Posterior cingulate gyrus (tissue), 11 donors: ENCODE measurements around the gene AREL1.
A peak's percentile ranks its signal among the peaks of the same experiment; 100 is the strongest.

Experiments used
- DNase-seq, 10 donors: peaks; one replicate each; pipeline versions ENCODE4 v3.0.0 to v3.0.0-alpha.2; 2020 to 2021; ENCODE audit warnings: mixed read lengths in 3 of 10
- intact Hi-C: fragments of 100-400 bp; cut with DNase I; formaldehyde crosslinking; loops from one replicate; pipeline ENCODE4 v1.15.1; 2023

Gene AREL1

DNA sequence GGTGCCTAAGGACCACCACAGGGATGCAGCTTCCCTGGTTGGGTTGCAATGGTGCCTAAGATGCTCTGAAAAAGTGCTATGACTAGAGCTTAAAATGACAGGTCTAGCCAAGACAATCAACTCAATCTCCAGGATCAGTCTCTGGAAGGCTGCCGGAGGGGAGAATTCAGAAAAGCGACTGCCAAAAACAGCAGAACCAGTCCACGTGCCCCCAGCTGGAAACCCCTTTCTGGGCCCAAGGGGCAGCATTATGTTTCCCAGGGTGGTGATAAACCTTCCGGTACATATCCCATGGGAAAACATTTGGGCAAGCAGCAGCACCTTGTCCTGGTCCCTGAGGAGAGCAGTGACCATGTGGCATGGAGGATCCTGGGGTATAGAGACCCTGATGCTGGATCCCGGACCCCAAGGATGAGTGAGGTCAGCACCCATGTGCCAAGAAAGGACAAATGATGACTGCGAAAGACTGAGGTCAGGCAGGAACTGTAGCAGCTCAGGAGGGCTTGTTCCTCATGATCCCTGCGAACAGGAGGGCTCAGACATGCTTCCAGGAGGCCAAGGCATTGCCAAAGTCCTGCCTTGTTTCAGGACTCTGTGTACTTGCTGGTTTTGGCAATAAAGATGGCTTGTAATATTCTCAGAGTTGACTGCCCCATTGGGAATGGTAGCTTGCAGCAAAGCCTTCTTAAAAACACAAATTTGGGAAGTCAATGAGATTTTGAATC is 51.0 kb downstream of the AREL1 start:
- intact Hi-C loops: no loop called here
- DNase-seq: no peak

DNA sequence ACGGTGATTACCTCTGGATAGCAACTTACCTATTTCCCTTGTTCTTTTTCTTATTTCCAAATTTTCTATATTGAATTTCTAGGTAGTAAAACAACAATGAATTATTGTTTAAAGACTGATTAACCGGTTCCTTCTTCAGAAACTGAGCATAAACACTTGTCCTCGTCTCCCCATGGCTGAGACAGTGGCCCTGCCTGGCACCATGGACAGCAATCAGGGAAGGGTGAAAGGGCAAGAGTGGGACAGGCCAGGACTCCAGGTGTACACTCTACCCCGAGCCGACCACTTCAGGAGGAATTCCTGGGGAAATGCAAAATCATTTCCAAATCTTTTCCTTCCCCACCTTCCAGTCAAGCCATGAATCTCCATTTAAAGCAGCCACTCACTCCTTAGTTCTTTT is 52.0 kb downstream of the AREL1 start:
- intact Hi-C loops: no loop called here
- DNase-seq: no peak

- no peak for DNase-seq
- intact Hi-C loops: no loop called here
Observed at GRCh38 chr14:74660167-74660566, 52.7 kb downstream of the AREL1 start.

DNA sequence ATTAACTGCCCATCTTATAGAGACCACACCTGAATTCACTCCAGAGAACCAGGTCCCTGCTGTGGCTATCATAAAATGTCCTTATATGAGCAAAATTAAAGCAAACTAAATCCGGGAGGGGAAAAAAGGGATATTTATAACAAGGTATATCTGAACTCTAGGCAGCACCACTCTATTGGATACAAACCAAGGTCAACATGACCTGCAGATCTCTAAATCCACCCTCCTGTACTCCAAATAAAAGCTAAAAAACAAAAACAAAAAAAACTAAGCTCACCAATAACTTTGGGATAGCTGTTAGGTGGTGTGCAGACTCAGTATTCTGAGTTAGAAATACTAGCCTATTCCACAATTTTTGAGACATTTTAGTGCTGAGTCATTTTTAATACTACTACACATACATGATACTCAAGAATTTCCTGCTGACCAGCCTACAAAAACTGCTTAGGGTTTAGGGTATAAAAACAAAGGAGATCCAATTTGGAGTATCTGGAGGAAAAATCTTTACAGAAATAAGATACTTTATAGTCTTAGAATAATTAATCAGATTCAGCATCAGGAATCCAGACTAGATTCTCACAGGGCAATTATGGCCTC is 54.2 kb downstream of the AREL1 start:
- intact Hi-C loops: no loop called here

DNA sequence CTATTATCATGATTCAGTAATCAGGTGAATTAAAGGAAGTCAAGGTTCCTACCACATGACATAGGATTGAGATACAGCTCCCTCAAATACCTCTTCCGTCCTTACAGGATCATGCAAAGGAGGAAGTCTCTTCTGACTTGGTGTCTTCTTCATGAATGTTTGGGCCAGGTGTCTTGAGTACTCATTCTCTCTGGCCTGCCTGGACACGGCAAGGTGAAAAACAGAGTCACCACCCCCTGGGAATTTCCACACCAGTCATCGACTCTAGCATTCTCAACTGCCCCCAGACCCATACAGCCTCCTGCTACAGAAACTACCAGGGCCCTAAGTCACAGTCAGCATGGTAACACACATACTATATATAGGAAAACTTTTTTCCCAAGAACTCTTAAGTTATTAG is 55.9 kb downstream of the AREL1 start:
- DNase-seq: no peak
- intact Hi-C loops: no loop called here

More for the DNA sequence above, 54.2 kb downstream of the AREL1 start:
- DNase-seq: no peak

DNA sequence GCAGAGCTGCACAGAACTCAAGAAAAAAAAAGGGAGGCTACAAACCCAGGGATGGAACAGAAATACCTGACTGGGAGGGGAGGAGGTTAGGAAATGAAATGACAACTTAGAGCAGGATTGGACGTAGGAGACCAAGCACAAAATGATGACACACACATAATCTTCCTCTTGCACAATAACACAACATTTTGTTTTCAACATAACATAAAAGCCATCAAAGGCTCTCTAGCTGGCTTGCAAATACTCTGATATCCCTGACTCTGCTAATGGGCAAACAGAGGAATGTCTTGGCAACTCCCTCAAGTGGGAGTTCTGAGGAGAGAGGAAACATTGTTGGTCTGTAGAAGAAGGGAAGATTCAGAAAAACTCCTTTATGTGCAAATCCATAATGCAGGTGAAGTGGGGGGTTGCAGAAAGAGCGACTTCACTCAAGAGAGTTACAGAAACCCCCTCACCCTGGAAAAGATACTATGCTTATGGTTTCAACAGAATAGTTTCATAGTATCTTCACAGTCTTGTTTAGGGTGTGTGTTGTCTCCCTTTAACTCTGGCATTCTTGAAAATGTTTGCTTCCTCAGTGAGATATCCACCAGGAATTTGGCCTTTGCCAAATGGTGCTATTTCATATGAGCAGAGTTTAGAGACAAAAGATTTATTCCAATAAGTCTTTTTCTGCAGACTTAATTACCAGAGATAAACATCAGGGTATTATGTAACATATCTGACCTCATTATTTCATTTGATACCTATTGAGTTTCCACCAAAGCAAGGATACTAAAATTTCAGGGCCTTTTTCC is 57.1 kb downstream of the AREL1 start:
- intact Hi-C loops: no loop called here
- DNase-seq: no peak

DNA sequence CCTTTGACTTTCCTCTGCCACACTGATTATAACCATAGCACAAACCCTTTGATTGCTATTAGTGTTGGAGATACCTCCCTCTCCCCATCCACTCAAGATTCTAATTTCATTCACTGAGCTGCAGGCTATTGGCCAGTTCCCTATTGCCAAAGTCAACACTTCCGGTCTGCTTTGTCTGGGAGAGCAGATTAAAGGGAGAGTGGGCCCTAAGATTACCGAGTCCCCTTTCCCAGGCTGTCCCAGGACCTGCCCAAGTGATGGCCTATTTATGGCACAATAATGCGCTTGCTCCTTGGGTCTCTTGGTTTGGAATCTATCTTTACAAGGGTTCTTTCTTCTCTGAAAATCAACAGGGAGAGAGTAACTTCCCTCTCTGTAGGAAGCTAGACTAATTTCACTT is 57.9 kb downstream of the AREL1 start:
- DNase-seq: no peak

DNA sequence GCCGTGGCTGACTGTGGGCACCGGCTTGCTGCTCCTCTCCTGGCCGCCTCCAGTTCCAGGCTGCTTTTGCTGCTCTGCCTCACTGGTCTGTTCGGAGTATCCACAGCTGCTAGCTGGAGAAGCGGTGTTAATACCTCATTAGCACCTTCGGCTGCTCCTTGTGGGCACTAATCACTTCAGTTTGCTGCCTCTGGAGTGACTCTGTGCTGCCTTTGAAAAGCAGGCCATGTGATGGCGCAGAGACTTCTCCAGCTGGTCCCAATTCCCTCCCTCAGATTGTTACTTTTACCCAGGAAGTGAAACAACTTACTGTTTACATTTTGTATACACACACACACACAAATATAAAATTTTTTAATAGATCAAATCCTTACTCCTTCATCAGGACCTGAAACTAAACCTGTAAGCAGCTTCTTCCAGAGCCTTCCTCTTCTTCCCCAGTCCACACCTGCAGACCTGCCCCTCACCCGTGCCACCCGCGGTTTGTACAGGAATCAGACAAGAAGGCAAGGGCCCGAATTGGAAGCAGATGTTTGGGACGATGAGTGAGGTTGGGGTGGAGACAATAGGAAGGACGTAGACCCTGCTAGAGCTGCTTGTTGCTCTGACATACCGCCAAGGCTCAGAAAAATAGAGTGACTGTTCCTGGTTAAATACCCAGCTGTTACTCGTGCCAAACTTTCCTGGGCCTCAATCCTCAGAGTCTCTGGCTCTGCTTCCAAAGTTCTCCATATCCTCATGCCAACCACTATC is 59.3 kb downstream of the AREL1 start:
- intact Hi-C loops: no loop called here
- peak in 3 of 10 donors; percentile 12 to 70 (median 47) for DNase-seq

More for the DNA sequence above, 57.9 kb downstream of the AREL1 start:
- intact Hi-C loops: no loop called here

GRCh38 chr14:74652541-74652940 is 60.3 kb downstream of the AREL1 start:
- intact Hi-C loops: no loop called here

DNA sequence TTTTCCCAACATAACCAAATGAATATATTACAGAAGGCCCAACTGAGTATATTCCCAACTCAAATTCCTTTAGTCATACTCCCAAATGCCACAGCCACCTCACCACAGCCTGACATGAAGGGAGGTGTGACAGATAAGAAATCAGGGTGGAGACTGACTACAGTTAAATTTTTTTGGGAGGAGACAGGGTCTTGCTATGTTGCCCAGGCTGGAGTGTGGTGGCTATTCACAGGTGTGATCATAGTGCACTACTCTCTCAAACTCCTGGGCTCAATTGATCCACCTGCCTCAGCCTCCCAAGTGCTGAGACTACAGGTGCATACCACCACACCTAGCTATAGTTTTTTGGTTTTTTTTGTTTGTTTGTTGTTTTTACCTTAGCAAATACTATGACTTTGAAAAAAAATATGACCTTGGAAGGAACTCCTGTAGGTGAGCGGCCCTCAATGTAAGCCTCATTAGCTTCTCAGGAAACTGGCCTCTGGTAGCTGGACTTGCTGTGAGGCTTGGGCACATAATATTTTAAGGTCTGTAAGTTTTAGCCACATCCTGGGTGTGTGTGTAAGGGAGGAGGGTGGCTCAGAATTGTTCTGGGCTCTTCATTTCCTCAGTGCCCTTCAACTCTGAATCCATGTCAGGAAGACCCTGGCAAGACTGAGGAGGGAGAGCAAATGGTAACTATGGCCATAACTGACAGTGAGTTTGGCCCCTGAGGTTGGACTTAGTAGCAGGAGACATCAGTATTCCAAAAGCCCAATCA is 61.8 kb downstream of the AREL1 start:
- no peak for DNase-seq
- intact Hi-C loops: no loop called here

More at GRCh38 chr14:74652541-74652940, 60.3 kb downstream of the AREL1 start:
- peak in 2 of 10 donors; percentile 40 to 86 for DNase-seq

DNA sequence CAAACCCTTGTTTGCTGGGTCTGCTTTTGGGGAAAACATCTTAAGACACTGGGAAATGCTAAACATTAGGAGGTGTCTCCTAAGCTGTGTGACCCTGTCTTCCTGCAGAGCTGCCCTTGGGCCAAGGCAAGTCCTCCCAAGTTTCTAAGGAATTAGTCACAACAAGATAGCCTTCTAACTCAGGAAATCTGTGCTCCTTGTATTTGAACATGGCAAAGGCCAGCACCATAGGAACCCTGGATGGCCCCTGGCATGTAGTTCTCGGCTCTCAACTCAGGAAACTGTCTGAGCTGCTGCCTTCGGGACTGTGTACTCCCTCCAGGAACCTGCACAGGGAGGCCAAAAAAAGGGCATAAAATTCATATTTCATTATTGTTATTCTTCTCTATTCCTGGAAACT is 63.2 kb downstream of the AREL1 start:
- intact Hi-C loops: no loop called here
- DNase-seq: no peak

DNA sequence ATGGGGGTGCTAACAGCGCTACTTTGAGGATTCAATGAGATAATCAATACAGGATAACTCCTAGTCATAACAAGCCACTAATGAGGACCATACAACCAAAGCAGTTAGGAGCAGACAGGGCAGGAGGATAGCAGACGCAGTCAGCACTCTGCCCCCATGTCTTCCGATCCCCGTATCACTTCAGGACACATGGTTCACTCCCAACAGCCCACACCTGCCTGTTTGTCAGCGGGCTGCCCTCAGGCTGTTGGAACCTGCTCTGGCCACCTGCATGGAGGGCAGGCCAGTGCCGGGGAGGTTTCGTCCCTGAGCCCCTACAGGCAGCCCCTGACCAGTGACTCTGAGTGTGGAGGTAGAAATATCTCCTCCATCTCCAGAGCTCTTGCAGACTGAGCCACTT is 63.7 kb downstream of the AREL1 start:
- intact Hi-C loops: no loop called here
- no peak for DNase-seq

GRCh38 chr14:74648601-74649000 is 64.3 kb downstream of the AREL1 start:
- intact Hi-C loops: no loop called here
- DNase-seq: peak in 2 of 10 donors; percentile 38 to 66

GRCh38 chr14:74647678-74648461 is 65.0 kb downstream of the AREL1 start:
- DNase-seq: peak in 4 of 10 donors; percentile 19 to 81 (median 55)
- intact Hi-C loops: no loop called here

- intact Hi-C loops: no loop called here
- peak in 1 of 10 donors; percentile 57 for DNase-seq
Observed at GRCh38 chr14:74647061-74647677, 65.7 kb downstream of the AREL1 start.

- DNase-seq: peak in 2 of 10 donors; percentile 43 to 51
- intact Hi-C loops: no loop called here
Observed at GRCh38 chr14:74645756-74646470, 67.0 kb downstream of the AREL1 start.

GRCh38 chr14:74645244-74645643 is 67.6 kb downstream of the AREL1 start:
- no peak for DNase-seq
- intact Hi-C loops: no loop called here
